DND-41 (cell line): ENCODE data around the gene PRSS27.

Source experiments
- ATAC-seq: fragments of 200-7000 bp; cut with Tn5 transposase; 3 replicates; pipeline ENCODE4 v1.9.1; 2021; ENCODE audit warnings: low read depth; ENCODE audit not compliant: insufficient read depth
- DNase-seq: peaks from one replicate; pipeline ENCODE4 v3.0.0-alpha.2; 2020
- H2AFZ ChIP-seq: 2 replicates; pipeline ENCODE4 v1.6.0; 2012; ENCODE audit warnings: low read depth, low read length
- H3K27ac ChIP-seq: 2 replicates; pipeline ENCODE4 v1.5.1; 2012; ENCODE audit warnings: low read length, inconsistent platforms
- H3K27me3 ChIP-seq: fragments of 200-600 bp; sonication (generic); 2 replicates; pipeline ENCODE4 v1.6.0; 2012; ENCODE audit warnings: low read length, mild to moderate bottlenecking, inconsistent platforms; ENCODE audit not compliant: insufficient read depth, poor library complexity
- H3K36me3 ChIP-seq: 2 replicates; pipeline ENCODE4 v1.5.1; 2012; ENCODE audit warnings: low read length, inconsistent platforms; ENCODE audit not compliant: insufficient read depth
- H3K4me1 ChIP-seq: 2 replicates; pipeline ENCODE4 v1.5.1; 2012; ENCODE audit warnings: mild to moderate bottlenecking, low read length; ENCODE audit not compliant: insufficient read depth
- H3K4me2 ChIP-seq: 2 replicates; pipeline ENCODE4 v1.6.0; 2012; ENCODE audit warnings: mild to moderate bottlenecking, moderate library complexity, low read length, inconsistent platforms; ENCODE audit not compliant: insufficient read depth
- H3K4me3 ChIP-seq, 2 experiments: fragments of 200-600 bp in 1 of 2; shearing (Covaris generic) in 1 of 2; 2 replicates each; pipeline ENCODE4 v1.5.1; 2012 to 2016; ENCODE audit warnings: inconsistent platforms in 2 of 2, low read length in 2 of 2, mild to moderate bottlenecking in 2 of 2, low read depth in 1 of 2, moderate library complexity in 1 of 2
- H3K79me2 ChIP-seq: 2 replicates; pipeline ENCODE4 v1.6.0; 2012; ENCODE audit warnings: low read length, inconsistent platforms; ENCODE audit not compliant: insufficient read depth
- H3K9ac ChIP-seq: 2 replicates; pipeline ENCODE4 v1.6.0; 2012; ENCODE audit warnings: low read depth, mild to moderate bottlenecking, inconsistent platforms, low read length, moderate library complexity
- H3K9me3 ChIP-seq: 2 replicates; pipeline ENCODE4 v1.5.1; 2012; ENCODE audit warnings: low read length, moderate library complexity, mild to moderate bottlenecking, inconsistent platforms; ENCODE audit not compliant: insufficient read depth, severe bottlenecking
- H4K20me1 ChIP-seq: 2 replicates; pipeline ENCODE4 v1.6.0; 2012; ENCODE audit warnings: low read length; ENCODE audit not compliant: insufficient read depth
- CTCF ChIP-seq: IDR thresholded peaks from 2 replicates; pipeline ENCODE4 v1.5.1; 2012; ENCODE audit warnings: borderline replicate concordance, low read length, moderate library complexity, mild to moderate bottlenecking; ENCODE audit not compliant: poor library complexity, severe bottlenecking; ENCODE audit errors: extremely low read depth
- EZH2 ChIP-seq: IDR thresholded peaks from 3 replicates; pipeline ENCODE4 v1.6.1; 2012; ENCODE audit warnings: borderline replicate concordance, low read depth, mild to moderate bottlenecking, moderate library complexity, low read length, inconsistent platforms; ENCODE audit not compliant: severe bottlenecking

The PRSS27 gene

GRCh38 chr16:2716948-2717347, 3.1 kb downstream of the PRSS27 start:
- Histone ChIP-seq H3K27ac (no peak overlapping the region), H3K79me2 (no peaks in the 10 kb centered on the region), H3K9ac (0 out of 2 replicates have a peak overlapping the region, but pooled peaks have one; percentile 53), H3K36me3 (no peaks in the 10 kb centered on the region), H3K9me3 (no peaks in the 10 kb centered on the region), H2AFZ (no peak overlapping the region), H3K4me3 (no peak overlapping the region), H3K27me3 (no peaks in the 10 kb centered on the region), H3K4me2 (no peak overlapping the region), H4K20me1 (peaks cover 8% of the 10 kb centered on the region), H3K4me1 (peaks cover 39% of the 10 kb centered on the region)
- no peak for ATAC-seq
- DNase-seq = no peak
- TF ChIP-seq EZH2 (no peak), CTCF (no peak)

- Histone ChIP-seq H3K9me3 (no peaks in the 10 kb centered on the region), H2AFZ (peak overlapping the region; percentile 62; the same call in 1 of the 2 replicates), H3K27ac (peak overlapping the region; percentile 57), H3K79me2 (no peaks in the 10 kb centered on the region), H3K27me3 (no peaks in the 10 kb centered on the region), H3K4me3 (peak overlapping the region; percentile 3 to 57; a peak in 3 of 4 replicates), H3K4me1 (peaks cover 33% of the 10 kb centered on the region), H3K9ac (peak overlapping the region; percentile 53), H4K20me1 (peaks cover 8% of the 10 kb centered on the region), H3K4me2 (peak overlapping the region; percentile 84), H3K36me3 (no peaks in the 10 kb centered on the region)
- TF ChIP-seq CTCF (no peak), EZH2 (no peak)
- DNase-seq (no peak), ATAC-seq (no peak)
These were observed 3.8 kb downstream of the PRSS27 start for GRCh38 chr16:2715966-2716885.

- Histone ChIP-seq H3K9me3 (no peaks in the 10 kb centered on the region), H3K4me3 (peak overlapping the region; percentile 3 to 57; a peak in 3 of 4 replicates), H3K4me2 (peak overlapping the region; percentile 84), H3K27ac (peak overlapping the region; percentile 57), H3K36me3 (no peaks in the 10 kb centered on the region), H3K79me2 (no peaks in the 10 kb centered on the region), H3K27me3 (no peaks in the 10 kb centered on the region), H3K4me1 (peaks cover 30% of the 10 kb centered on the region), H4K20me1 (peaks cover 11% of the 10 kb centered on the region), H2AFZ (peak overlapping the region; percentile 62; the same call in 1 of the 2 replicates), H3K9ac (peak overlapping the region; percentile 53)
- peak; percentile 92 for DNase-seq
- TF ChIP-seq CTCF (no peak), EZH2 (no peak)
- peak; percentile 94 for ATAC-seq
These were observed 4.5 kb downstream of the PRSS27 start for GRCh38 chr16:2715519-2715918.
